Cardiac atrium fibroblast (primary cell): ENCODE results near the gene MCUB. TPM values are rescaled to one million over a fixed set of nuclear protein-coding genes. Genes with fewer than 3 reads are reported as not detected.

Source experiments
- total RNA-seq: library from RNA; depleted of rRNA; stranded (reverse); fragments of >200 nt; gene quantifications from 2 replicates; pipeline ENCODE4 v1.2.3, GENCODE V29; 2015

MCUB gene
- 17.2 and 19.0 TPM in 2 replicates for total RNA-seq

GRCh38 chr4:109559983-109560686 is at the start of gene MCUB:
Gene MCUB, plus strand, starts transcription at chr4:109560246. Its CDS starts 92 bp downstream, at chr4:109560338.

GRCh38 chr4:109702950-109703663 is 143.1 kb downstream of the MCUB start, which contains the start of gene CASP6:
Gene CASP6, minus strand, starts transcription at chr4:109703445. Its CDS starts 50 bp downstream, at chr4:109703395.

GRCh38 chr4:109729718-109730618 is 169.9 kb downstream of the MCUB start, which contains the start of gene PLA2G12A:
Gene PLA2G12A, minus strand, starts transcription at chr4:109730070. Its CDS starts 261 bp downstream, at chr4:109729809.

Other genes with a start within 250 kb of the MCUB start
- 17.3 and 20.7 TPM in 2 replicates for gene SEC24B, start 126.4 kb upstream of the MCUB start, total RNA-seq
- 9.4 and 12.5 TPM in 2 replicates for gene CASP6, start 143.2 kb downstream of the MCUB start, total RNA-seq
- 7.6 and 15.1 TPM in 2 replicates for gene PLA2G12A, start 169.8 kb downstream of the MCUB start, total RNA-seq
- 3.2 and 10.7 TPM in 2 replicates for gene CFI, start 241.8 kb downstream of the MCUB start, total RNA-seq